Measurements from ENCODE around the gene VPS9D1. TPM values are rescaled to one million over a fixed set of nuclear protein-coding genes. Genes with fewer than 3 reads are reported as not detected.

Gene VPS9D1
- total and polyA plus RNA-seq, 4 donors, result 6.1 to 26.1 (median 18.2) TPM

DNA sequence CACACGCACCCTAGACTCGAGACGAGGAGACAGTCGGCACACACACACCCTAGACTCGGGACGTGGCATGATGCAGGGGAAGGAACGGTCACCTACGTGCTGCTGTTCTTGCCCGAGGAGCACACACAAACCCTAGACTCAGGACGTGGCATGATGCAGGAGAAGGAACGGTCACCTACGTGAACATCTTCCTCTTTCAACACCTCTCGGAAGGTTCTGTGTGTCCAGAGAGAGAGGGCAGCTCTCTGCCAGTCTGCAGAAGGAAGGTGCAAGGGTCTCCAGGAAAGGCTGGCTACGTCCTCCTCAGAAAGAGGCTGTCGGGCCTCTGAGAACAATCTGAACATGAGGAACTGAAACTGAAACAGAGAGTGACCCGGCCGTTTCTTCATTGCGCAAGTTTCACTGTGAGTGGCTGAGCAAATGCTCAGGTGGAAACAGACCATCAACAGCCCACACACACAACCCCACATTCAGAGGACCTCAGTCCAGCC lies 44.1 kb upstream of the VPS9D1 start:
- Histone ChIP-seq H3K27me3 (ENCODE audit: control insufficient read depth in 3 of 3, insufficient read depth in 3 of 3, low read length in 2 of 3) (no peaks in the 10 kb centered on the region), H3K36me3 (ENCODE audit: control insufficient read depth in 4 of 4, insufficient read depth in 4 of 4, low read length in 4 of 4) (peaks cover 0 to 13% (median 3%) of the 10 kb centered on the region in 4 donors), H3K27ac (ENCODE audit: low read depth in 1 of 2, low read length in 1 of 2) (peak overlapping the region in 1 of 2 donors; percentile 91), H3K4me3 (no peak overlapping the region), H3K4me1 (ENCODE audit: control insufficient read depth in 5 of 5, insufficient read depth in 5 of 5, low read length in 5 of 5) (no peaks in the 10 kb centered on the region), H3K9ac (ENCODE audit: insufficient read depth in 1 of 2, low read length in 2 of 2) (no peak overlapping the region), H3K9me3 (ENCODE audit: control insufficient read depth in 4 of 4, insufficient read depth in 3 of 4, low read length in 3 of 4) (no peaks in the 10 kb centered on the region)
- DNase-seq, result peak in 2 of 3 donors; percentile 13 to 14
- TF ChIP-seq, protein P1, sequence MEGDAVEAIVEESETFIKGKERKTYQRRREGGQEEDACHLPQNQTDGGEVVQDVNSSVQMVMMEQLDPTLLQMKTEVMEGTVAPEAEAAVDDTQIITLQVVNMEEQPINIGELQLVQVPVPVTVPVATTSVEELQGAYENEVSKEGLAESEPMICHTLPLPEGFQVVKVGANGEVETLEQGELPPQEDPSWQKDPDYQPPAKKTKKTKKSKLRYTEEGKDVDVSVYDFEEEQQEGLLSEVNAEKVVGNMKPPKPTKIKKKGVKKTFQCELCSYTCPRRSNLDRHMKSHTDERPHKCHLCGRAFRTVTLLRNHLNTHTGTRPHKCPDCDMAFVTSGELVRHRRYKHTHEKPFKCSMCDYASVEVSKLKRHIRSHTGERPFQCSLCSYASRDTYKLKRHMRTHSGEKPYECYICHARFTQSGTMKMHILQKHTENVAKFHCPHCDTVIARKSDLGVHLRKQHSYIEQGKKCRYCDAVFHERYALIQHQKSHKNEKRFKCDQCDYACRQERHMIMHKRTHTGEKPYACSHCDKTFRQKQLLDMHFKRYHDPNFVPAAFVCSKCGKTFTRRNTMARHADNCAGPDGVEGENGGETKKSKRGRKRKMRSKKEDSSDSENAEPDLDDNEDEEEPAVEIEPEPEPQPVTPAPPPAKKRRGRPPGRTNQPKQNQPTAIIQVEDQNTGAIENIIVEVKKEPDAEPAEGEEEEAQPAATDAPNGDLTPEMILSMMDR (IDR thresholded peaks at IDR 0.05; ENCODE audit: control extremely low read depth, extremely low read depth), result no peak
- peak; percentile 72 for ATAC-seq (ENCODE audit: insufficient read depth, low FRiP score)
- WGBS, 2 donors, result 23 to 41% methylated on average over 18 of the region's 18 CpGs

GRCh38 chr16:89761304-89761922 lies 40.7 kb upstream of the VPS9D1 start:
- ATAC-seq (ENCODE audit: insufficient read depth, low FRiP score), result no peak
- Histone ChIP-seq H3K27ac (ENCODE audit: low read depth in 1 of 2, low read length in 1 of 2) (peak overlapping the region in 1 of 2 donors; percentile 41), H3K4me3 (no peak overlapping the region)

DNA sequence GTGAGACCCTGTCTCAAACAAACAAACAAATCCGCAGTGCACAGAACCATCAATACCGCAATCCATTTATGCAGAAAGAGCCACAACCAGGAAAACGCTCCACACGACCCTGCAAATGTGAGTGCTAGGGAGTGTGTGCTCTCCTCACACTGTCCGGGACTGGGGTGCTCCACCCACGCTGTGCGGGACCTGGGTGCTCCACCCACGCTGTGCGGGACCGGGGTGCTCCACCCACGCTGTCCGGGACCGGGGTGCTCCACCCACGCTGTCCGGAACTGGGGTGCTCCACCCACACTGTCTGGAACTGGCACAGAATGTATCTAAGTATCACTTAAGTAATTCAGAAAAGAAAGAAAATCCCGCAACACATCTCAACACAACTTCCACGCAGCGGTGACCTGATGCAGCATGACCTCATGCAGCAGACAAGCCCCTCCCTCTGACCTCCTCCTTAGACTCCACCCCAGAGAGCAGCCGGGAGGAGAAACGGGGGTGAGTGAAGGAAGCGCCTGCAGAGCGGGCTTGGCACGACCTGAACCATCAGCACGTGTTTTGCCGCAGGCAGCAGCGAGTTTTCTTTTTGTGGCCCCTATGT lies 39.1 kb upstream of the VPS9D1 start:
- H3K36me3 ChIP-seq (ENCODE audit: control insufficient read depth in 4 of 4, insufficient read depth in 4 of 4, low read length in 4 of 4), result peaks cover 0 to 18% (median 7%) of the 10 kb centered on the region in 4 donors
- WGBS, 2 donors, result 79 to 89% methylated on average over 26 of the region's 26 CpGs
- H3K27ac ChIP-seq (ENCODE audit: low read depth in 1 of 2, low read length in 1 of 2), result no peak overlapping the region
- no peak for ATAC-seq (ENCODE audit: insufficient read depth, low FRiP score)
- DNase-seq, result no peak
- no peaks in the 10 kb centered on the region for H3K27me3 ChIP-seq (ENCODE audit: control insufficient read depth in 3 of 3, insufficient read depth in 3 of 3, low read length in 2 of 3)
- no peaks in the 10 kb centered on the region for H3K4me1 ChIP-seq (ENCODE audit: control insufficient read depth in 5 of 5, insufficient read depth in 5 of 5, low read length in 5 of 5)
- H3K9ac ChIP-seq (ENCODE audit: insufficient read depth in 1 of 2, low read length in 2 of 2), result no peak overlapping the region
- TF ChIP-seq, protein P1 (IDR thresholded peaks at IDR 0.05; ENCODE audit: control extremely low read depth, extremely low read depth), result no peak
- H3K4me3 ChIP-seq, result no peak overlapping the region
- no peaks in the 10 kb centered on the region for H3K9me3 ChIP-seq (ENCODE audit: control insufficient read depth in 4 of 4, insufficient read depth in 3 of 4, low read length in 3 of 4)

More at GRCh38 chr16:89761304-89761922, 40.7 kb upstream of the VPS9D1 start:
- Histone ChIP-seq H3K9ac (ENCODE audit: insufficient read depth in 1 of 2, low read length in 2 of 2) (no peak overlapping the region), H3K36me3 (ENCODE audit: control insufficient read depth in 4 of 4, insufficient read depth in 4 of 4, low read length in 4 of 4) (peaks cover 0 to 18% (median 7%) of the 10 kb centered on the region in 4 donors), H3K27me3 (ENCODE audit: control insufficient read depth in 3 of 3, insufficient read depth in 3 of 3, low read length in 2 of 3) (no peaks in the 10 kb centered on the region), H3K9me3 (ENCODE audit: control insufficient read depth in 4 of 4, insufficient read depth in 3 of 4, low read length in 3 of 4) (no peaks in the 10 kb centered on the region), H3K4me1 (ENCODE audit: control insufficient read depth in 5 of 5, insufficient read depth in 5 of 5, low read length in 5 of 5) (no peaks in the 10 kb centered on the region)
- 54 to 65% methylated on average over 17 of the region's 17 CpGs for WGBS, 2 donors
- DNase-seq, result no peak
- TF ChIP-seq, protein P1 (IDR thresholded peaks at IDR 0.05; ENCODE audit: control extremely low read depth, extremely low read depth), result no peak
